AG09309 (cell line): Measurements from ENCODE around the gene MICAL3.

Experiments
- DNase-seq: peaks from one replicate; pipeline ENCODE4 v3.0.0-alpha.2; 2010; ENCODE audit warnings: low read depth
- H3K4me3 ChIP-seq: 2 replicates; pipeline ENCODE4 v1.5.1; 2011; ENCODE audit warnings: mild to moderate bottlenecking, low read depth, low read length, moderate library complexity; ENCODE audit not compliant: control insufficient read depth
- CTCF ChIP-seq: IDR thresholded peaks from 2 replicates; pipeline ENCODE4 v1.5.1; 2011; ENCODE audit warnings: mild to moderate bottlenecking, low read depth, low read length, inconsistent platforms; ENCODE audit not compliant: insufficient read depth, control insufficient read depth; ENCODE audit errors: missing control alignments

MICAL3 gene

GRCh38 chr22:17931400-17931825, 92.9 kb downstream of the MICAL3 start:
- H3K4me3 ChIP-seq = no peak overlapping the region
- no peak for DNase-seq
- no peak for TF ChIP-seq CTCF

GRCh38 chr22:17930455-17931313, 93.7 kb downstream of the MICAL3 start:
- no peak for DNase-seq
- no peak overlapping the region for H3K4me3 ChIP-seq
- TF ChIP-seq CTCF = no peak

DNA sequence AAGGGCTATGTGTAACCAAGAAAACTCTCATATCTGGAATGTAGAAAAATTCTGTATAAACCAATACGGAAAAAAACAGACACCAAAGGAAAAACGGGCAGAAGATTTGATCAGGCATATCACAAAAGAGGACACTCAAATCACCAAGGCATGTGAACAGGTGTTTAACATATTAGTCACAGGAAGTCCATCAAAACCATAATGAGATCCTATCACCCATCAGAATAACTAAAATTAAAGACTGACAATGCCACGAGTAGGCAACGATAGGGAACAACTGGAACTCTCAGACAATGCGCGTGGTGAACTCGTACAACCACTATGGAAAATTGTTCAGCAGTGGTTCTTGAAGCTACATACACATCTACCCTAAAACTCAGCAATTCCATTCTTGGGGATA, 94.5 kb downstream of the MICAL3 start:
- TF ChIP-seq CTCF = no peak
- no peak for DNase-seq
- no peak overlapping the region for H3K4me3 ChIP-seq

GRCh38 chr22:17928391-17928790, 96.0 kb downstream of the MICAL3 start:
- TF ChIP-seq CTCF = no peak
- H3K4me3 ChIP-seq = no peak overlapping the region
- no peak for DNase-seq

DNA sequence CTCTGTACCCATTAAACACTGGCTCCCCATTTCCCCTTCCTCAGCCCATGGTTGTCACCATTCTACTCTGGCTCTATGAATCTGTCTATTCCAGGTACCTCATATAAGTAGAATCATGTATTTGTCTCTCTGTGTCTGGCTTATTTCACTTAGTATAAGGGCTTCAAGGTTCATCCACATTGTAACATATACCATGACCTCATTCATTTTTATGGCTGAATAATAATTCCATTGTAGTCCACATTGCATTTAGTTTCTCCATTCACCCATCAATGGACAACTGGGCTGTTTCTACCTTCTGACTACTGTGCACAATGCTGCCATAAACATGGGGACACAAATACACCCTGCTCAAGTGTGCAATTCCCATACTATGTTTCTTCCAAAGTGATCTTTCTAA, 97.3 kb downstream of the MICAL3 start:
- H3K4me3 ChIP-seq = no peak overlapping the region
- TF ChIP-seq CTCF = no peak
- no peak for DNase-seq

DNA sequence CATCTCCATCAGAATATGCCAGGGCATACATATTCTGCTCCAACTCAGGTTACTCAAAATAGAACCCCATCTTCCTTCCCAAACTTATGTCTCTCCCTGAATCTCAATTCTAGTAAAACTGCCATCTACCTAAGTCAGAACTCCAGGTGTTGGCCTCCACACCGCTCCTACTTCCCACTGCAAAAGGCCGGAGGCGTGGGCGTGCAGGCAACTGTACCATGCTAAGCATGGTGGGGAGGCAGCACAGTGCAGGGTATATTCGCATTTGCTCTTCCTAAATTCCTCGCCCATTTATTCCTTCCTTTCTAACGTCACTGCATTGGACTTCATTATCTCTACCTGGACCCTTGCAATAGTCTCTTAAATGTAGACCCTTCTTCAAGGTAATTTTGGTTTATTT, 97.8 kb downstream of the MICAL3 start:
- no peak for TF ChIP-seq CTCF
- DNase-seq = no peak
- H3K4me3 ChIP-seq = no peak overlapping the region

- TF ChIP-seq CTCF = no peak
- DNase-seq = no peak
- no peak overlapping the region for H3K4me3 ChIP-seq
Measured at GRCh38 chr22:17925431-17925841, 98.9 kb downstream of the MICAL3 start.
